Epithelial cell of esophagus (primary cell): ENCODE measurements around the gene SPATA31C2.
"Not testable (repeated sequence)": the region's sequence is repeated elsewhere in the genome, so short reads cannot be mapped to it uniquely, and the experiment has no call there.

Experiments used
- DNase-seq: peaks from one replicate; pipeline ENCODE4 v3.0.0; 2010; ENCODE audit warnings: low read depth
- H3K4me3 ChIP-seq: 2 replicates; pipeline ENCODE4 v1.5.1; 2011; ENCODE audit warnings: mild to moderate bottlenecking, low read length, control low read depth
- TF ChIP-seq, protein P1 (sequence below): IDR thresholded peaks from 2 replicates; pipeline ENCODE4 v1.5.1; 2011; ENCODE audit warnings: low read depth, mild to moderate bottlenecking, low read length, control low read depth, inconsistent platforms; ENCODE audit not compliant: insufficient read depth; ENCODE audit errors: missing control alignments

SPATA31C2 gene

DNA sequence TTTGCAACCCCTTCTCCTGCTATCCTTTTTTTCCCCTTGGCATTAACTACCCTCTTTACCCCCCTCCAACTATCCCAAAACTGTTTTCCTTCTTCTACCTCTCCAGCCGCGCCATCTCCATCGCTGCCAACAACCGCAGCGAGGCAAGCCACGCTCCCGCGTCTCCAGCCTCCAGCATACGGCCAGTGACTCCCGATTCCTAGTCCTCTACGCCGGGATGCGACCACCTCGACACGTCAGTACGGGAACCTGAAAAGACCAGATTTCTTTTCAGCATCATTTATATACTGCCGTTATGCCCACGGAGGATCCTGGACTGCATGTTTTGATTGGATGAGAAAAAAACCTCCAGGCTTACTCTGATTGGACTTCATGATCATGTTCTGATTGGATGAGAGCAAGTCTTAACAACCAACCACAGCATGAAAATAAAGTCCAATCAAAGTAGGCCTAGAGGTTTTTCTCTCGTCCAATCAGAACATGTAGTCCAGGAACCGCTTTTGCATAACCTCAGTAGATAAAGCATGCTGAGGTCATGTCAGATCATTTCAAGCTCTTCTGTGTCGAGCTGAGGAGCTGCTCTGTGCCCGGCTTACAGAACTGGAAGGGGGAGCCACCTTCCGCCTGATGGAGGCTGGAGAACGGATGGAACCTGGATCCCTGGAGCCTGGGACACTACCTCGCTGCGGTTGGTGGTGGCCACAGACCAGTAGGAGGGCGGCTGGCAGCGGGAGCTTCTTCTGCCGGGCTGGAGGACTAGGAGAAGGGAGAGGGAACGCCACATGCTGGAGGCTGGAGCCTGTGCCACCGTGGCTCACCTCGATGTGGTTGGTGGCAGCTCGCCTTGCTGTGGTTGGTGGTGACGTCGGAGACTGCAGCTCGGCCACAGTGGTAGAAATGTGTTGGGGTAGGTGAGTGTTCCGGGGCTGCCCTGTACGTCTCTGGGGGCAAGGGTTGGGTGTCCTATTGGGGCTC, 24.8 kb downstream of the SPATA31C2 start:
- H3K4me3 ChIP-seq, DNase-seq: not testable (repeated sequence)

DNA sequence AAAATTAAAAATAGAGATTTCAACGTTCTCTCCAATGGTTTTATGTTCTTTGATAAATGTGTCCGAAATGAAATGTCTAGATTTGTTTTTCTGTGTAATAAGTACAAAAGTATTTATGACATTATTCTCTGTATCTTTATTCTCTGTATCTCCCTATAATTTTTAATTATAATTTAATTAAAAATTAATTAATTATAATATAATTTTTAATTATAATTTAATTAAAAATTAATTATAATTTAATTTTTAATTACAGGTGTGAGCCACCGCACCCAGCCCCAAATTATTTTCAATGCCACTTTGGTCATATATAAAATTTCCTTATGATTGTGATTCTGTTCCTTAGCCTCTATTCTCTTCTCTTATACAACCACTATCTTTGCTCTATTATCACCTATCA, 28.2 kb downstream of the SPATA31C2 start:
- TF ChIP-seq, protein P1, sequence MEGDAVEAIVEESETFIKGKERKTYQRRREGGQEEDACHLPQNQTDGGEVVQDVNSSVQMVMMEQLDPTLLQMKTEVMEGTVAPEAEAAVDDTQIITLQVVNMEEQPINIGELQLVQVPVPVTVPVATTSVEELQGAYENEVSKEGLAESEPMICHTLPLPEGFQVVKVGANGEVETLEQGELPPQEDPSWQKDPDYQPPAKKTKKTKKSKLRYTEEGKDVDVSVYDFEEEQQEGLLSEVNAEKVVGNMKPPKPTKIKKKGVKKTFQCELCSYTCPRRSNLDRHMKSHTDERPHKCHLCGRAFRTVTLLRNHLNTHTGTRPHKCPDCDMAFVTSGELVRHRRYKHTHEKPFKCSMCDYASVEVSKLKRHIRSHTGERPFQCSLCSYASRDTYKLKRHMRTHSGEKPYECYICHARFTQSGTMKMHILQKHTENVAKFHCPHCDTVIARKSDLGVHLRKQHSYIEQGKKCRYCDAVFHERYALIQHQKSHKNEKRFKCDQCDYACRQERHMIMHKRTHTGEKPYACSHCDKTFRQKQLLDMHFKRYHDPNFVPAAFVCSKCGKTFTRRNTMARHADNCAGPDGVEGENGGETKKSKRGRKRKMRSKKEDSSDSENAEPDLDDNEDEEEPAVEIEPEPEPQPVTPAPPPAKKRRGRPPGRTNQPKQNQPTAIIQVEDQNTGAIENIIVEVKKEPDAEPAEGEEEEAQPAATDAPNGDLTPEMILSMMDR = no peak
- H3K4me3 ChIP-seq = no peak overlapping the region
- DNase-seq = no peak

DNA sequence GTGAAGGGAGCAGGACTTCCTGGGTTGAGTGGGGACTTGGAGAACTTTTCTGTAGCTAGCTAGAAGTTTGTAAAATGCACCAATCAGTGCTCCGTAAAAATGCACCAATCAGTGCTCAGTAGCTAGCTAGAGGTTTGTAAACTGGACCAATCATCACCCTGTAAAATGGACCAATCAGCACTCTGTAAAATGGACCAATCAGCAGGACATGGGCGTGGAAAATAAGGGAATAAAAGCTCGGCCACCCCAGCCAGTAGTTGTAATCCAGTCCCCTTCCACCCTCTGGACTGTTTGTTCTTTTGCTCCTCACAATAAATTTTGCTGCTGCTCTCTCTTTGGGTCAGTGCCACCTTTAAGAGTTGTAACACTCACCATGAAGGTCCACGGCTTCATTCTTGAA, 29.5 kb downstream of the SPATA31C2 start:
- H3K4me3 ChIP-seq = no peak overlapping the region
- DNase-seq = no peak
- TF ChIP-seq, protein P1 = no peak

DNA sequence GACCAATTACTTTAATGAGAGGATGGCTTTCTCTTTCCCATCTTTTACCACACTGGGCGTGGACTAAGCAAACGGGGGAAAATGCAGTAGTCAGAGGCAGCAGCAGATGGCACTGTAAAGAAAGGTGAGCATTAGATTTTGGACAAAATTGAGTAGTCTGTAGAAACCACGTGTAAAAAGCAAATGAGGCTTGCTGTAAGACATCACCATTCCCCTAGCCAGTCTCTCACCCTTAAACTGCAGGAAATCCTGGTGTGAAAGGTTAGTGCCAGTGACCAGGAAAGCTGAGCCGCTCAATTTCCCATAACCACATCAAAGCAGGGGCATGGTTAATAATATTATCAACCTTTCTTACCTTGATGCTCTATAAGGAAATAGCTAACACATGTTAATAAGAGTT, 31.8 kb downstream of the SPATA31C2 start:
- TF ChIP-seq, protein P1 = peak; percentile 59
- no peak overlapping the region for H3K4me3 ChIP-seq
- peak; percentile 50 for DNase-seq

DNA sequence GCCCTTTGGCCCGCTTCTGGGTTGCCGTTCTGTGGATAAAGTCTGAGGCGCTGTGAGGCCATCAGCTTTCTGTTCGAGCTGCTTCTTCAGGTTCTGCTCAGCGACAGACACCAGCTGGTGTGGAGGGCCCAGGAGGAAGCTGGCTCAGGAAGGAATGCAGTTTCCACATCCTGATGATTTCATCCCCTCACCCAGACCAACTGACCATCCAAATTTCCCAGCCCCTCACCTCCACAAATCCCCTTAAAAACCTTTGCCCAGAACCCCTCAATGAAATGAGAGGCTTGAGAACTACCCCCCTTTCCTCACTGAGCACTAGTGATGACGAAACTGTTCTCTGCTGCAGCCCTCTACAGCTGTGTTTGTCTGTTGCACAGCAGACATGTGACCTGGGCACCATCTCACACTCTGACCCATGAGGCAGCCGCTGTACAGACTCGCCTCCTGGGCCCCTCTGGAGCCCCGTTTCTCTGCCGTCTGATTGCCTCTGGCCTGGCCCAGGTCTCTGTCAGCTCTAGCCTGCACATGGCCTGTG, 45.4 kb downstream of the SPATA31C2 start:
- TF ChIP-seq, protein P1 = no peak
- H3K4me3 ChIP-seq = no peak overlapping the region
- DNase-seq = no peak

DNA sequence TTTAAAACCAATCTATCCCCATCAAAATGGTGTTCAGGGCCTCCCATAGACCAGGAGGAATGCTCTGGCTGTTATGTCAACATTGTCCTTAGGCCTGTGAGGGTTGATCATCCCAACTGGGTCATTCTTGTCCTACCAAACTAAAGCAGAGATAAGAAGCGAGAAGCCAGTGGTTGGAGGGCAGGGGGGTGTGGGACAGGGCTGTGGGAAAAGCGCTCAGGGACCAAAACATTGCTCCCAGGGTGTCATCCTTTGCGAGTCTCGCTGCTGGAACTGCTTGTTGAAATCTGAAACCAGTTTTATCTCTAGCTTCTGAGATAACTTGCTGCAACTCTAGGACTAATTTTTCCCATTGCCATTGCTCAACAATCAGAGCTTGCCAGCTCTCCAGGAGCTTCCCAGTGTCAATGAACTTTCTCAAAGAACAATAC, 48.1 kb downstream of the SPATA31C2 start:
- TF ChIP-seq, protein P1 = no peak
- H3K4me3 ChIP-seq = no peak overlapping the region
- no peak for DNase-seq

DNA sequence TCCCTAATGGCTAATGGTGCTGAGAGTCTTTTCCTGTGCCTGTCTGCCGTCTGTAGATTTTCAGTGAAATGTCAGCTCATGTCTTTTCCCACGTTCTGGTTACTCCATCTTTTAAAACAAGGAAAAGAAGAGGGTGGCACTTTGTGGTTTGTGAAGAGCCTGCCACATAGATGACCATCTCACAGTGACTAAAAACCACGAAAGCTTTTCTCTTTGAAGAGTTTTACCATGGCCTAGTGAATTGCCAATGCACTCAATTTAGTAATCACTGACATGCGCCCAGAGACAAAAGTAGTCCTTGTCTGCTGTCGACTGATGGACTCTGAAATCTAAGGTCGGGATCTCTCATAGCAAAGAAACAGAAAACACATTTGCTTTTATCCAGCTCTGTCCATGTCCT, 50.4 kb downstream of the SPATA31C2 start:
- DNase-seq = no peak
- no peak overlapping the region for H3K4me3 ChIP-seq
- TF ChIP-seq, protein P1 = no peak
